GM10266 (cell line): ENCODE measurements around the gene PPIP5K2.

Experiments used
- DNase-seq: peaks from one replicate; pipeline ENCODE4 v3.0.0; 2012; ENCODE audit errors: extremely low spot score
- TF ChIP-seq, protein P1 (sequence below): IDR thresholded peaks from 2 replicates; pipeline ENCODE4 v1.5.1; 2012; ENCODE audit warnings: mild to moderate bottlenecking, low read depth; ENCODE audit not compliant: control insufficient read depth, insufficient read depth; ENCODE audit errors: missing control alignments

Gene PPIP5K2

GRCh38 chr5:103244398-103244797 lies 124.3 kb downstream of the PPIP5K2 start:
- TF ChIP-seq, protein P1, sequence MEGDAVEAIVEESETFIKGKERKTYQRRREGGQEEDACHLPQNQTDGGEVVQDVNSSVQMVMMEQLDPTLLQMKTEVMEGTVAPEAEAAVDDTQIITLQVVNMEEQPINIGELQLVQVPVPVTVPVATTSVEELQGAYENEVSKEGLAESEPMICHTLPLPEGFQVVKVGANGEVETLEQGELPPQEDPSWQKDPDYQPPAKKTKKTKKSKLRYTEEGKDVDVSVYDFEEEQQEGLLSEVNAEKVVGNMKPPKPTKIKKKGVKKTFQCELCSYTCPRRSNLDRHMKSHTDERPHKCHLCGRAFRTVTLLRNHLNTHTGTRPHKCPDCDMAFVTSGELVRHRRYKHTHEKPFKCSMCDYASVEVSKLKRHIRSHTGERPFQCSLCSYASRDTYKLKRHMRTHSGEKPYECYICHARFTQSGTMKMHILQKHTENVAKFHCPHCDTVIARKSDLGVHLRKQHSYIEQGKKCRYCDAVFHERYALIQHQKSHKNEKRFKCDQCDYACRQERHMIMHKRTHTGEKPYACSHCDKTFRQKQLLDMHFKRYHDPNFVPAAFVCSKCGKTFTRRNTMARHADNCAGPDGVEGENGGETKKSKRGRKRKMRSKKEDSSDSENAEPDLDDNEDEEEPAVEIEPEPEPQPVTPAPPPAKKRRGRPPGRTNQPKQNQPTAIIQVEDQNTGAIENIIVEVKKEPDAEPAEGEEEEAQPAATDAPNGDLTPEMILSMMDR = no peak
- no peak for DNase-seq

DNA sequence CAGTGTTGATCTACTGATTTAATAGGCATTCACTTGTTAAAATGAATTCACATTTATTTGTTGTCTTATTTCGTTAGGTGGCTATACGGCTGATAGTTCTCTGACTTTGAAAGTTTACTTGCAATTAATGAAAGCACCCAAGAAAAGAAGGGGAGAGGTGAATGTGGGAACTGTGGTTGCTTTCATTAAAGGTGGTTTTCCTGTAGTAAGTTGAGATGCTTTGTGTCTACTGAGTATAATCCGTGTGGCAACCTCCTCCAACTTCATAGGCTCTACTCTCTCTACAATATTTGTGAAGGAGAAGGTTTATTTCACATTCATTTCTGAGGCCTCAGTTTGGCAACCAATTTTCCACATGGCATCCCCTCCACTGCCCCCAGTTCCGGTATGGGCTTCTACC lies 125.7 kb downstream of the PPIP5K2 start:
- no peak for DNase-seq
- TF ChIP-seq, protein P1 = no peak

GRCh38 chr5:103247118-103247517 lies 127.0 kb downstream of the PPIP5K2 start:
- TF ChIP-seq, protein P1 = no peak
- DNase-seq = no peak

GRCh38 chr5:103249068-103249467 lies 129.0 kb downstream of the PPIP5K2 start:
- no peak for DNase-seq
- TF ChIP-seq, protein P1 = no peak

DNA sequence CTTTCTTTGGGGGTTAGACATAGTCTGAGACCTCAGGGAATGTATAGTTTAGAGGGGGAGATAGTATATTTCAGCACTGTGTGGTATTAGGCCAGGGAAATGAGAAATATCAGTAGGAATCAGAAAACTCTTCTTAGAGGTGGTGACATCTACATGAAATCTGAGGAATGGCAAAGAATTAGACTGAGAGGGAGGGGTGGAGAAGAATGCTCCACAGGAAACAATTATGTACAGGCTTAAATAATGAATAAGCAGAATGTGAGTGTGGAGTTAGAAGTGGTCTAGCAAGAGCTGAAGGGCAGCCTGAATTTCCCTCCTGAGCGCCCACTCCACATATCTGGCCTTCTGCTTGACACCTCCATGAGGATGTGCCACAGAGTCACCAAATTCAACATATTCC lies 134.8 kb downstream of the PPIP5K2 start:
- no peak for DNase-seq
- TF ChIP-seq, protein P1 = no peak

DNA sequence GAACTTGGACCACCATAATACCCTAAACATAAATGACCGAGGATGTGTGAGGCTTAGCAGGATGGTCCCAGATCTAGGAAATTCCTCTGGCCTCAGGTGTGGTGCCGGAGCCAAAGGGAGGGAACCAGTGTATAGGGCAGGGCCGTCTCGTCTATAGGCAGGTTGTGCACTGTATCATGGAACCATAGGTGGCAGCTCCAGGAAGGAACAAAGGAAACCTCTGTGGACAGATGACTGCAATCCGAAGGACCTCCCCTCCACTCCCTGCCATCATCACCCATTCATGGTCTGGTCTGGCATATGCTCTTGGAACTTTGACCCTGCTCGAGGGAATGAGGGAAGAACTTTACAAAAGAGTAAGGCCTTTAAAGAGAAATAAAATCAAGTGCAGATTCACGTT lies 135.6 kb downstream of the PPIP5K2 start:
- DNase-seq = no peak

DNA sequence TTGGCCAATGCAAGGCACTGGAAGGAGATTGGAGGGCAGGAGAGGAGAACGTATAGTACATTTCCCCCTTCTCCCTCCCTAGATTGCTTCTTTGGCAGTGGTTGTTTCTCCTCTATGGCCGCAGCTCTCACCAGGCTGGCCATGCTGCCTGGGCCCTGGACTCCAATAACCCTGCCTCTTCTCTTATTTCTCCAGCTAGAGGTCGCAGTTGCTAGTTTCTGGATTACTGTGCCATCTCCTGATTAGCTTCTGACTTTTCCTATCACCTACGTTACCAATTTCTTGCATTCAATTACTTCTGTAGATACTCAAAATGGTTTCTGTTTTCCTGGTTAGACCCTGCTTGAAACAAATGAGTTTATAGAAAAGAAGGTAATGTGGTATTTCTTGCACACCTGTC lies 136.1 kb downstream of the PPIP5K2 start:
- no peak for DNase-seq
- TF ChIP-seq, protein P1 = peak; percentile 44

More for the DNA sequence above, 135.6 kb downstream of the PPIP5K2 start:
- TF ChIP-seq, protein P1 = no peak
